HG03095 (cell line): Measurements from ENCODE around the gene UQCR11.

Experiments used
- ATAC-seq: cut with Tn5 transposase; IDR thresholded peaks from one replicate; pipeline ENCODE4 v1.9.1; 2021; ENCODE audit warnings: moderate library complexity; ENCODE audit not compliant: unreplicated experiment

Gene UQCR11

DNA sequence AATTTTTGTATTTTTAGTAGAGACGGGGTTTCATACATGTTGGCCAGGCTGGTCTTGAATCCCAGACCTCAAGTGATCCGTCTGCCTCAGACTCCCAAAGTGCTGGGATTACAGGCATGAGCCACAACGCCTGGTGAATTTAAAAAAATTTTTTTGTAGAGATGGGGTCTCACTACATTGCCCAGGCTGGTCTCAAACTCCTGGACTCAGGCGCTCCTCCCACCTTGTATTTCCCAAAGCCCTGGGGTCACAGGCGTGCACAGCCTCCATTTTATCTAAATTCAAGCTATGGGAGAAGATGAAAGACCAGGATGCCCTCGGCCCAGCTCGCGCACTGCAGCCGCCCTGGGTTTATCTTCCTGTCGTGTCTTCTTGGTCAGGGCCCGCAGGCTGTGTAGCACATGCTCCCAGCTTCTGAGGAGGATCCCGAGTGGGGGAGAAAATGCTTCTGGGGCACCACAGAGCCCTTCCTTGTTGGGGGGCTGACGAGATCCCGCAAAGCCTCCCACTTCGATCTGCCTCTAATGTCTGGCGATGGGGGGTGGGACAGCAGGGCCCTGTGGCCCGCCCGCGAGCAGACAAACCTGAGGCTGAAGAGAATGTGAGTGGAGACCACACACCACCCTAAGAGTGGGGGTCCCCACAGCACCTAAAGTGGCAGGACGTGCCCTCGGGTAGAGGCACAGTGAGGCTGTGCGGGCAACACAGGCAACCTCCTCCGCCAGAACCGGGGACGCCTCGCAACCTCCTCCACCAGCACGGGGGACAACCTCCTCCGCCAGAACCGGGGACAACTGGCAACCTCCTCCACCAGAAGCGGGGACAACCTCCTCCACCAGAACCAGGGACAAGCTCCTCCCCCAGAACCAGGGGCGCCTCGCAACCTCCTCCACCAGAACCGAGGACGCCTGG lies 31.3 kb upstream of the UQCR11 start:
- ATAC-seq = no peak

DNA sequence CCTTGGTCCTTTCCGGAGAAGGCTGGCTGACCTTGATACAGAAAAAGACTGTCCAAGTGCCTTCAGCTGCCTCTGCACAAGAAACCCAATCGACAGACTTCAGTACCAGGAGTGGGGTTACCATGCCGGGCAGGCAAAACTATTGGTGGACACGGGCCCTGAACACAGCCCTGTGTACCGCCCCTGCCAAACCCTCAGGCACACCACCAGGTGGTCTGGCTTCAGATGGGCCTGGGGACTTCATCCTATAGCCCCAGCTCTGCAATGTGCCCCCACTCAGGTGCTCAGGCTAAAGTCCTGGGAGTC lies 29.6 kb upstream of the UQCR11 start:
- ATAC-seq = no peak

DNA sequence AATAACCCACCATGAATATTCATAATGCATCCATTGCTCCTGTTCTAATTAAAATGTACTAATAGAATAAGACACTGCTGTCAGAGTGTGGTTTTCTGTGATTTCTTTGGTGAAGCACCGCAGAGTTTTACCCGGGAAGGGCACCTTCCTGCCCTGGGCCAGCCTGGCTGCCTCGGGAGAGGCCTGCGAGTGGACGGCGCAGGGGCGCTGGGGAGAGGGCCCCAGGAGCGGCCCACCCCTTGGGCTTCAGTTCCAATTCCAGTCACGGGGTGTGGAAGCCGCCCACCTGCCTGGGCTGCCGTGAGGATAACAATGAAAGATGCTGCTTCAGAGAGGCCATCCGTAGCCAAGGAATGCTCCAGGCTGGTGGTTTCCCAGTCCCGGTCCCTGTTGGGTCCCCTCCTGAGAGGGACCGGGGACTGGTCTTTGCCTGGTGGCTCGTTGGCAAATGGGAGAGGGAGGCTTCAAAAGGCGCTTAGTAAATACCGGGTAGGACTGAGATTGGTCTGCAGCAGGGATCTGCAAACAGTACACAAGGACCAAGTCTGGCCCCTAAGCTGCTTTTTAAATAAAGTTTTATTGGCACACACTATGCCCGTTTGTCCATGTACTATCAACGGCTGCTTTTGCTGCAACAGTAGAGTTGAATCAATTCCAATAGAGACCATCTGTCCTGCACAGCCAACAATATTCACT lies 29.1 kb upstream of the UQCR11 start:
- no peak for ATAC-seq

DNA sequence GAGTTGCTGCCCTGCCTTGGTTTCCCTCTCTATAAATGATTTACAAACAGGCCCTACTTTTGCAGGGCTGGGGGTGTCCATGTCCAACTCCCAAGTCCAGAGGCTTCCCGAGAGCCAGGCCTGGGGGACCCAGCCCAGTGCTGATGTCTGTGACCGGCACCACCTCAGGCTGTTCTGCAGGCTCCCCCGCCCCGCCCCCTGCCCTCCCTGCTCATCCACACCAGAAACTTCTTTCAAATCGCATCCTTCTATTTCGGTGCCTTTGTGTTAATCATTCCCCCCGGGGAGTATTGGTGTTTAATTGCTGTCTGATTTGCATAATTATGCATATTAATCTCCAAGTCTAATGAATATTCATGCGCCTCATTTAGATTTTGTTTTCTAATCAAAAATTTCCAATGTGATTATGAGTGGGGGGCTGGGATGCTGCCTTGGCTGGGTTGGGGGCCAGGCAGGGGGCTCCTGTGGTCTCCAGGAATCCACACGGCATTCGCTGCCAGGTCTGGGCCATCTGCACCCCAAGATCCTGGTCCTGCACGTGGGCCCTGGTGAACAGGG lies 28.1 kb upstream of the UQCR11 start:
- no peak for ATAC-seq

DNA sequence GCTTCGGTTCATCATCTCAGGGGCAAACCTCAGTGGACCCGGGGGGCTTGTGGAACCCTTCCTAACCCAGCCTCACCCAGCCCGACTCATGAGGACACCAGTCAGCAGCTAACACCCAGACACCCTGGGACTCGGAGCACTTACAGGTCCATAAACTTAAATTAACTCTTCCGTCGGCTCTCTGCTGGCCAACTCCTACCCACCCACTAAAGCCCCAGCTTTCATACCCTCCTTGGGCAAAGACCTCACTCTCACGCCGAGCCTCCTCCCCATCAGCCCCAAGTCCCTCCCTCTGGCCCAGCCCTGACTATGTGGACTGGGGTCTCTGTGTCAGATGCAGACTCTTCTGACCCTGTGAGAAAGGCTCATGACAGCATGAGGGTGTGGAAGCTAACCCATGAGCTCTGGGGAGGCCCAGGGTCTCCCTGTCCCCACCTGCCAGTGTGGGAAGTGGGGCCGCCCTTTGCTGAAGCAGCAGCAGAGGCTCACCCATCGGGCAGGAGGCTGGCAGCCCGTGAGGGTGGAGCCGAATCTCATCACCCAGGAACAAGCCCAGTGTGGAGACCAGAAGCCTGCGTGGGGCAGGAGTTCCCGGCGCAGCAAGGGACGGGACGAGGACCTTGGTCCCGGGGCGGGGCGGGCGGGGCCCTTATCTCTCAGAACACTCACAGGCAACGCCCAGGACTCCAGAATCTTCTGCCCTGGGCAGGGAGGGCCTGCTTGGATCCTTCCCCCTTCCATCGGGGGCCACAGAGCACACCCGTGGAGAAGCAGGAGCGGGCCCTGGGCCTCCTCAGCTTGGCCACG lies 27.4 kb upstream of the UQCR11 start:
- ATAC-seq = no peak

DNA sequence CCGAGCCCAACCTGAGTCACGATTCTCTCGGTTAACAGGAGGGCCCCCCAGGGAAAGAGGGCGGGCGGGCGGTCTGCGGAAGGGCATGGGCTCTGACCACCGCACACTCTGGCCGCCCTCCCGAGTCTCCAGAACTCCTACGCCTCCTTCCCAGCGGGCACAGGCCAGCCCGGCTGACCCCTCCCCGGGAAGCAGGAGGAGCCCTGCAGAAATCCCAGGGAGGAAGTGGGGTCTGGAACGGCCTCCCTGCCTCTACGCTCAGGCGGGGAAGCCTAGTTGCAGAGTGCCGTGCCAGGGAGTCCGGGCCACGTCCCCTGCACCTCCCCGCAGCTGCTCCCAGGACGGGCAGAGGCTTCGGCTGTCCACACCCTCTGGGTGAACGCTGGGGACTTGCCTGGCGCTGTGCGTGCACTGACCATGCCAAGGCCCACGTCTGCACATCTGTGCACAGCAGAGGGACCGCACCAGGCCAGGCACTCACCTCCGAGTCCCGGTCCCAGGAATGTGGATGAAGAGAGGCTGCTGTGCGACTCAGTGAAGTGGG lies 26.4 kb upstream of the UQCR11 start:
- no peak for ATAC-seq

DNA sequence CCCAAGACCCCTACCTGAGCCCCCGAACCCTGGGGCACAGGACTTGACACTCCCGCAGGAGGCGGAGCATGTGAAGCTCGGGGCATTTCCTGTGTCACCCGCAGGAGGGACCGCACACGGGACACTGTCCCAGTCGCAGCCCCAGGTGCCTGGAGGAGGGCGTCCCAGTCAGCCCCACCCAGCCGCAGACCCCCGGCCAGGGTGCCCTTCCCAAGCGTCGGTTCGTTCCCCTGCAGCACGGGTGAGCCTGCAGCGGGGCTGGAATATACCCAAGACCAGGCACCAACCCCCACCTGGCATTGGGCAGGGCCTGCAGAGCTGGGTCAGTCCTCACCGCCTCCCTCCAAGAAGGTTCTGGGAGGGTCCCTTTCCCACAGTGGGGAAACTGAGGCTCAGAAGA lies 25.5 kb upstream of the UQCR11 start:
- no peak for ATAC-seq

DNA sequence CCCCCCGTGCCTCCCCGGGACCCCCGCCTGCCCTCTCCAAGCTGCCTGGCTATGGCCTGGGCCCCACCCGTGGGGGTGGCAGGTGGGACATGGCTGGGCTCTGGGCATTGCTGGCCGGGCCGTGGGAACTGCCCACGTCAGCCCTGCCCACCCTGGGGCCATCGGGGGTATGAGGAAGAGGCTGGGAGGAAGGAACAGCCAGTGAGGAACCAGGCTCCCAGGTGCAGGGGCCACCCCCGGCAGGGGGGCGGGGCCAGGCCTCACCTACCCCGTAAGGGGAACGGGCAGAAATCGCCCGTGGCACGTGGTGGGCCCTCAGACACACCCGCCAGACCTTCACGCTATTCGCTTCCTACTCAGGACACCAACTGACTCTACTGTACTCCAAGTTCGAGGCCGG lies 24.8 kb upstream of the UQCR11 start:
- no peak for ATAC-seq

DNA sequence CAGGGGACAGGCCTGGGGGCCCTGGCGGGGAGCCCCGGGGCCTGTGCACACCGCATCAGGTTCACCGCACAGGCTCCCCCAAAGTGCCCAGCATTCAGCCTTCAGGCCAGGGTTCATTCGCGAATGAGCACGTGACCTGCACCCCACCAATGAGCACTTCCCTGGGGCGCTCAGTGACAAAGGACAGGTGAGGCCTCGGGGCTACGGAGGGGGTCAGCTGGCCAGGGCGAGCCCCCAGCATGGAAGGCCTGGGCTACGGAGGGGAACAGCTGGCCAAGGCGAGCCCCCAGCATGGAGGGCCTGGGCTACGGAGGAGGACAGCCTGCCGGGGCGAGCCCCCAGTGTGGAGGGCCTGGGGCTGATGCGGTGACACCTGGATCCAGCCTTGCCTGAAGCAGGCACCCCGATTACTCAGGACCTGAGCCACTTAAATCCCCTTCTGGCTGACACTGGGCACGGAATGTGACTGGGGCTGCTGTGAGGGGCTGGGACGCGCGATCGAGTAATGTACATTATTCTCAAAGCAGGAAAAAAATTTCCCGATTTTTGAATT lies 24.1 kb upstream of the UQCR11 start:
- ATAC-seq = no peak

DNA sequence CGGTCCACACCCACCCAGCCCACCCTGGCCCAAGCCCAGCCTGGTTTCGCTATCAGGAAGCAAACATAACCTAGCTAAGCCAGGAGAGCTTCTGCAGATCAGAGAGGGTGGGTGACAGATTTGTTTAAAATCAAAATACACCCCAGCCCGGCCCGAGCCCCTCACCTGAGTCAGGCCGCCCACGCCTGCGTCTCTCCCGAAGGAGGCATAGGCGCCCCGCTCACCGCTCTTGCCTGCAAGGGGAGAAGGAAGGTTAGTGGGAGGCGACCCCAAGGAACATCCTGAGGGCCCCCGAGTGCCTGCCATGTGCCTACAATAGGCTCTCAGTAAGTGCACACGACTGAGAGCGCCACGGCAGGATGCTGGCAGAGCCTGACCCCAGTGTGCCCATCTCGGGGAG lies 21.9 kb upstream of the UQCR11 start:
- no peak for ATAC-seq

DNA sequence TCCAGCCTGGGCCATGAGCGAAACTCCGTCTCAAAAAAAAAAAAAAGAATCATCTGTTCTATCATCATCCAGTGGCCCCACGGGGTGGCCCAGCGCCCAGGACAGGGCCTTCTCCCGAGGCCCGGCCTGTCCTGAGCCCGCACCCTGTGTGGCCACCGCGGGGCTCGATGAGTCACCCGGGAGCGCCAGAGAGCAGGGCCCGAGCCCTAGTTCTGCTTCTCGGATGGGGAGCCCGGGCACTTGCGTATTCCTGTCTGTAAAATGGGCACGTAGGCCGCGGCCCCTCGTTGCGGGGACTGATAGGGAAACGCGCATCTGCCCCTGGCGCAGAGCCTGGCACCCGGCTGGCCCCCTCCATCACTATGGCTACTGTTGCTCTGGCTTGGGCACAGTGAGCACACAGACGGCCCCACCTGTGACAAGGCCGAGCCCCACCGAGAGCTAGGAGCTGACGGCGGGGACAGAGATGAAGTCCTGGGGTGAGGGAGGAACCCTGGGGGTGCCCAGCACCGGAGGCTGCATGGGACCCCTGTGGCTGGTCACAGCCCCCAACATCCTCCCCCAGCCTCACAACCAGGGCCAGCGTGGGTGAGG lies 21.3 kb upstream of the UQCR11 start:
- no peak for ATAC-seq

DNA sequence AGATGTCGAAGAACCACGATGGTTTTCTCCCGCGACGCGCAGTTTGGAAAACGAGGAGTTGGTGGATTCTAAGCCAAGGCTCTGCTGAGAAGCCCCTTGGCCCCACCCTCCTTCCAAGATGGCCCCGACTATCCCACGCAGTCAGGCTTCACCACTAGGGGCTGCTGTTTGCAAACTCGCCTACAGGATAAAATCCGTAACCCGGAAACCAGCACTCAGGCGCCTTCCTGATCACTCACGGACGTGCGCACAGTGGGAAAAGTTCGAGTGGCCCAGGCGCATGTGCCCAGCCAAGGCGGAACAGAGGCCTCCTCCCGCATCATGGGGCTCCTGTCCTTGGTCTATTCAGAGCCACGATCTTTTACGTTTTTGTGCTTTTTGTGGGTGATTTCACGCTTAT lies 19.2 kb upstream of the UQCR11 start:
- ATAC-seq = no peak

DNA sequence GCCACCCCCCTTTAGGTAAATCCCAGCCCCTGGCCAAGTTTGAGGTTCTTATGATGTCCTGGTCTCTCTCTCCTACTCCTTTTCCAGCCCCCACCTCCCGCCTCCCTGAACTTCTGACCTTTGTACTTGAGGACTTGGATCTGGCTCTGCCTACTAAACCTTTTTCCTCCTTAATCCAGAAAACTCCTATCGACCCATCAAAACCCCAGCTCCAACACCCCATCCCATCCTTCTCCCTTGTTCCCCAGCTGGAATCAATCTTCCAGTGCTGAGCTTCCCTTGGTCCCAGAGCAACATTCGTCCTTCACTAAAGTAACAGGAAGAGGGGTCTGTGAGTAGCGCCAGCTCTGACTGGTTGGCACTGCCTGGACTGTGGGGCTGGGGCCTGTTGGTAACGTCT lies 17.3 kb upstream of the UQCR11 start:
- ATAC-seq = no peak

DNA sequence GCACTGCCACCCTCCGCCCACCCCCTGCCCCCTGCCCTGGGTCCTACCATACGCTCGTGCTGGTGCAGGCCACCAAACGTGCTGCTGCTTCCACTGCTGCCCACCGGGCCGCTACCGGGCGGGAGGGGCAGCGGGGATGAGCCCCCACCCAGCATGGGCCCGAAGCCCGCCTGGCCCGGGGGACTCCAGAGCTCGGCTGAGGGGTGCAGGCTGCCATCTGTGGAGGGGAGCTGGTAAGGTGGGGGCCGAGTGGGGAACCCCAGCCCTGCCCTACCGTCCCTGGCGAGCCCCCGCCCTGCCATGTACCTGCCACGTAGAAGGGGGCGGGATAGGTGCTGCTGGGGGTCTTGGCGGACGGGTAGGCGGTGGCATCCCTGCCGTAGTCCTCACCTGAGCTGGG lies 16.7 kb upstream of the UQCR11 start:
- no peak for ATAC-seq

DNA sequence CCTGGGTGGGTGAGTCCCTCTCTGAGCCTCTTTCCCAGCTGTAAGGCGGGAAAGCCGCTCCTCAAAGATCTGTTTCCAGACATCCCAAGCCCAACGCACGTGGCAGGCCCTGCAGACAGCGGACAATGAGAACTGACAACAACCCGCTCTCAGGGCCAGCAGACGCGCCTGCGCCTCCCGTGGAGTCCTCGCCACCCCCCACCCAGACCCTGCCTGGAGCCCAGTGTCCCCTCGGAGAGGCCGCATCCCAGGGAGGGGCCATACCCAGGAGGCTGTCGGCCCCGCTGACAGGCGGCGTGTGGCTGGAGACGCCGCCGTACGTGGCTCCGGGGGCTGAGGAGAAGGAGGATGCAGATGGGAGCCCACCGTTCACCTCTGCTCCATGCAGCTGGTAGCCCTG lies 16.3 kb upstream of the UQCR11 start:
- no peak for ATAC-seq

DNA sequence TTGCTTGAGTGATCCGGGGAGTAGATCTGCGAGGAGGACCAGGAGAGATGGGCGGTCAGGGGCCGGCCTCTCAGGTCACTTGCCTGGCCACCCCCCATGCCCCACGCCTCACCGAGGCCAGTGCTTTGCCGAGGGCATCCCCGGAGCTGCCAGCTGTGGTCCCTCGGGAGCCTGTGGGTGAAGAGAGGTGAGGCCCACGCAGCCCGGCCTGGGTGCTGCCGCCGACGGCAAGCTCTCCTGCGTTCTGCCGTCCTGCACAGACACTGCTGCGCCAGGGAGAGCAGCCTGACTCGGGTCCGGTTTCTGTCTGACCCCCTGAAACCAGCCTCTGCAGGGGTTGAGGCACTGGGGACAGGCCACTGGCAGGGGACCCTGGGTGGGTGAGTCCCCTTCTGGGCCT lies 15.8 kb upstream of the UQCR11 start:
- no peak for ATAC-seq

DNA sequence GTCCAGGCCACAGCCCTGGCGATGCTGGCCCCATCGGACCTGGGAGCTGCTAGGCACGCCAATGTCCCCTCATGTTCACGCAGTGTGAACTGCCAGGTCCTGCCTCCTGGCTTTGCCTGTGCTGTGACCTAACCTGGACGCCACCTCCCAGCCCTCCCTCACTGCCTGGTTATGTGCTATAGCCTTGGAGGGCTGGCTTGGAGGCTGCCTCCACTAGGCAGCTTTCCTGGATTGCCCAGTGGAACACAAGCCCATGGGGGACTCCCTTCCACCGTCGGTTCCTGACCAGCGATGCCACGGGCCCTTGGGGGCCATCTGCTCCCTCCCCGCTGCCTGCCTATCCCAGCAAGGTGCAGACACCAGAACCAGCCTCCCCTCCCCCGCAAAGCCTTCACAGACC lies 15.2 kb upstream of the UQCR11 start:
- ATAC-seq = no peak

DNA sequence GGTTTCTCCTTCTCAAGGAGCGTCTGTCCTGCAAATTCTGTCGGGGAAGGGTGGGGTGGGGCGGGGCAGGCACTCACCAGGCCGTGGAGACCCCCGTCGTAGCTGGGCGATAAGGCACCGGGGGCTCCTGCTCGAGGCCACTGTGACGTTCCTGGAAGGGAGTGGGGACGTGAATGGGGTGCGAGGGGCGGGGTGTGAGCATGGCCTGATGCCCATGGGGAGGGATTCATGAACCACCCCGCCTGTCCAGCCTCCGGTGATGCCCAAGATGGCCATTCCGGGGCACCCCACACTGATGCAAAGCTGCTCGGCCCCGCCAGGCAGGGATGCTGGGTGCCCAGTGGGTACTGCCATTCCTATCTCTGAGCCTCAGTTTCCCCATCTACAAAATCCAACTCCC lies 14.4 kb upstream of the UQCR11 start:
- ATAC-seq = no peak

DNA sequence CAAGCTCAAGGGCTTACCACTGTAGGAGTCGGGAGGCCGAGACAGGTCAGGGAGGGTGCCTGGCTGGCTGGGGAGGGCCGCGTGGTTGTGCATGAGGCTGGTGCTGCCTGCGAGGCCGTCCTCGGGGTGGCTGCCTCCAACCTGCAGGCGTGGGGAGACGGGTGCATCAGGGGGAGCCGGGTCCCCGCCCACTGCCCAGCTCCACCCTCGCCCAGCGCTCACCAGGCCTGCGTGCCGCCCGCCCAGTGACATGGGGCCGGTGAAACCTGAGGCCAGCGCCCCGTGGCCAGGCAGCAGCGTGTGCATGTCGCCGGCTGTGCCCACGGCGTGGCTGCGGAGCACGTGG lies 13.8 kb upstream of the UQCR11 start:
- ATAC-seq = no peak

DNA sequence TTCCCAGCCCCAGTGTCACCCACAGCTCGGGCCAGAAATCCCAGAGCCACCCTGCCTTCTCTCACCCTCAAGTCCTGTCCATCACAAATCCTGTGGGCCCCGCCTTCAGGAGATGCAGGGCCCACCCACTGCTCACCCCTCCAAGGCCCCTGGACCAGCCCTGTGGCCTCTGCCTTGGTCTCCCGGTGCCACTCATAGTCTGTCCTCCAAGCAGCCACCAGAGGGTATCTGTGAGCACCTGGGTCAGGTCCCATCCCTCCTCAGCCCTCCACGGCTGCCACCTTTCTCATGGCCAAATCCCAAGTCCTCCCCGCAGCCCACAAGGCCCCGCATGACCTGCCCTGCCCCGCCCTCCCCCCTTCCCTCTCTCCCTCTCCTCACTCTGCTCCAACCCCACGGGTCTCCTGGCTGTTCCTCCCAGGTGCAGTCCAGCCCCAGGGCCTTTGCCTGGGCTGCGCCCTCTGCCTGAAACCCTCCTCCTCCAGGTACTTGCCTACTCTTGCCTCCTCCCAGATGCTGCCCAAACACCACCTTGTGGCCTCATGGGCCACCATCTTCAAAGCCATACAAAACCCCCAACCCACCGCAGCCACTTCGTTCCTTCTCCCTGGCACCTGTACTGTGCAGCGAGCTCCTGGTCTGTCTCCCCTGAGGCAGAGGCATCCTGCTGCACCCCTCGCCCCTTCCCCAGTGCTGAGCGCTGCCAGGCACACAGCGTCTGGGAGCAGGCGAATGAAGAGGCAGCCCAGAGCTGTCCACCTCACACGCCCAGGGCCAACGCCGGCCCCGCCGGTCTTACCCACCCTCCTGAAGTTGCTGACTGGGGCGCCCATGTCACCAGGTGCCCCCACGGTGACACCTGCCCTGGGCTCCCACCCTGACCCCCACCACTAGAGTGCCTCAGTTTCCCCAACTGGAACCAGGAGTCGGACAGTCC lies 13.2 kb upstream of the UQCR11 start:
- no peak for ATAC-seq
